GM03348 (cell line): ENCODE measurements around the gene PTPN2.
"Not testable (repeated sequence)": the region's sequence is repeated elsewhere in the genome, so short reads cannot be mapped to it uniquely, and the experiment has no call there.

Source experiments
- DNase-seq: peaks from one replicate; pipeline ENCODE4 v3.0.0; 2012; ENCODE audit warnings: low spot score

Gene PTPN2

GRCh38 chr18:12891561-12891960 is 7.5 kb upstream of the PTPN2 start:
- no peak for DNase-seq

- DNase-seq, result no peak
Measured at GRCh38 chr18:12890964-12891363, 6.9 kb upstream of the PTPN2 start.

GRCh38 chr18:12886498-12887126 is 2.6 kb upstream of the PTPN2 start:
- DNase-seq, result no peak

- DNase-seq, result no peak
Measured at GRCh38 chr18:12885500-12885899, 1.5 kb upstream of the PTPN2 start.

- DNase-seq, result no peak
Measured at GRCh38 chr18:12884406-12885323, 628 bp upstream of the PTPN2 start.

- DNase-seq, result peak; percentile 74
Measured at GRCh38 chr18:12883372-12883683, 709 bp downstream of the PTPN2 start.

GRCh38 chr18:12882453-12883371 is 1.3 kb downstream of the PTPN2 start:
- no peak for DNase-seq

- no peak for DNase-seq
Measured at GRCh38 chr18:12880541-12880910, 3.5 kb downstream of the PTPN2 start.

GRCh38 chr18:12879840-12880540 is 4.0 kb downstream of the PTPN2 start:
- DNase-seq, result no peak

- not testable (repeated sequence) for DNase-seq
Measured at GRCh38 chr18:12874992-12875391, 9.0 kb downstream of the PTPN2 start.

GRCh38 chr18:12873961-12874567 is 10.0 kb downstream of the PTPN2 start:
- DNase-seq, result not testable (repeated sequence)

- no peak for DNase-seq
Measured at GRCh38 chr18:12872408-12872807, 11.6 kb downstream of the PTPN2 start.

- DNase-seq, result no peak
Measured at GRCh38 chr18:12868576-12868975, 15.5 kb downstream of the PTPN2 start.

GRCh38 chr18:12867441-12868123 is 16.5 kb downstream of the PTPN2 start:
- no peak for DNase-seq

GRCh38 chr18:12863687-12864216 is 20.3 kb downstream of the PTPN2 start:
- DNase-seq, result no peak

GRCh38 chr18:12862874-12863482 is 21.1 kb downstream of the PTPN2 start:
- DNase-seq, result no peak

- DNase-seq, result no peak
Measured at GRCh38 chr18:12862467-12862866, 21.6 kb downstream of the PTPN2 start.

GRCh38 chr18:12861637-12862036 is 22.4 kb downstream of the PTPN2 start:
- no peak for DNase-seq

GRCh38 chr18:12860530-12860929 is 23.5 kb downstream of the PTPN2 start:
- DNase-seq, result no peak

GRCh38 chr18:12858991-12859390 is 25.0 kb downstream of the PTPN2 start:
- DNase-seq, result no peak
